CD4-positive, alpha-beta T cell treated with Interleukin-1 beta for 1 hour (primary cell): Measurements from ENCODE around the gene EP400.

Source experiments
- DNase-seq, 2 donors: peaks; one replicate each; pipeline ENCODE4 v3.0.0-alpha.2; 2020 to 2022

The EP400 gene

GRCh38 chr12:131913666-131914065, 36.1 kb upstream of the EP400 start:
- DNase-seq: no peak

DNA sequence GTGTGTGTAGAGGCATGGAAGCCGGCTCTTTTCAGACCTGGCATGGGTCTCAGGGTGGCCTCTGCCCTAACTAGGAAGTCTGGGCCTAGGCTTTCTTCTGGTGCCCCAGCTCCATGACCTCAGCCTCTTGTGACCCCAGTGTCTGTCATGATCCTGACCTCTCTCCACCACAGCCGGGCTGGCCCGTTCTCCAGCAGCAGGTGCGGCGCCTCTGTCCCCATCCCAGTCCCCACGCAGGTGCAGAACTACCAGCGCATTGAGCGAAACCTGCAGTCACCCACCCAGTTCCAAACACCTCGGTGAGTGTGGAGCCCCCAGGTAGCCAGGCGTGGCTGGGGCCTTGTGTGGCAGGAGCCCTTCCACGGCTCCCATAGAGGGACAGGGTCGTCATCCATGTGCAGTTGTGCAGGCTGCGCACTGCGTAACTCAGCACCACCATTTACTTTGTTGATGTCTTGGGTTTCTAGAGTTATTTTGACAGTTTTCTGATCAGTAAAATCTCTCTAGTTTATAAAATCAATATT, 35.5 kb upstream of the EP400 start:
- no peak for DNase-seq

GRCh38 chr12:131915000-131915689, 34.6 kb upstream of the EP400 start:
- no peak for DNase-seq

DNA sequence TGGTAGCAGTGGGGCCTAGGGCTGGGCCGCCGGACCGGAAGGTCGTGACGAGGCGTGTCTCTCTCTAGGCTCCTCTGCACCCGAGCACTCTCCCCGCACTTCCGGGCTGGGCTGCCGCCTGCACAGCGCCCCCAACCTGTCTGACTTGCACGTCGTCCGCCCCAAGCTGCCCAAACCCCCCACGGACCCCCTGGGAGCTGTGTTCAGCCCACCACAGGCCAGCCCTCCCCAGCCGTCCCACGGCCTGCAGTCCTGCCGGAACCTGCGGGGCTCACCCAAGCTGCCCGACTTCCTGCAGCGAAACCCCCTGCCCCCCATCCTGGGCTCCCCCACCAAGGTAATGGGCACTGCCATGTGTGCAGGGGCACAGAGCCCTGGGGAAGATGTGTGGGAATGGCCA, 33.9 kb upstream of the EP400 start:
- no peak for DNase-seq

- no peak for DNase-seq
Observed at GRCh38 chr12:131916306-131917138, 33.2 kb upstream of the EP400 start.

DNA sequence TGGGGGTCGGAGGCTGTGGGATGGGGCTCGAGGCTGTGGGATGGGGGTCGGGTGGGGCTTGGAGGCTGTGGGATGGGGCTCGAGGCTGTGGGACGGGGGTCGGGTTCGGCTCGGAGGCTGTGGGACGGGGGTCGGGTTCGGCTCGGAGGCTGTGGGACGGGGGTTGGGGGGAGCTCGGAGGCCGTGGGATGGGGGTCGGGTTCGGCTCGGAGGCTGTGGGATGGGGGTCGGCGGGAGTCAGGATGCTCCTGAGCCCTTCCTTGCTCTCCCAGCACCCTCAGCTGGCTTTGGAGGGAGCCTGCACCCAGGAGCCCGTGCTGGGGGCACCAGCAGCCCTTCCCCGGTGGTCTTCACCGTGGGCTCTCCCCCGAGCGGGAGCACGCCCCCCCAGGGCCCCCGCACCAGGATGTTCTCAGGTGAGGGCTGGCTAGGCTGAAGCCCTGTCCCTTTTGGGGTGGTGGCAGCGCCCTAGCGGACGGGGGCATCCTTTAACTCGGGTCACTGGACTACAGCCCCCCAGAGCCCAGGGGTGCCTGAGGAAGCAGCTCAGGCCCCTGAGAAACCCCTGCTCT, 32.5 kb upstream of the EP400 start:
- DNase-seq: no peak

DNA sequence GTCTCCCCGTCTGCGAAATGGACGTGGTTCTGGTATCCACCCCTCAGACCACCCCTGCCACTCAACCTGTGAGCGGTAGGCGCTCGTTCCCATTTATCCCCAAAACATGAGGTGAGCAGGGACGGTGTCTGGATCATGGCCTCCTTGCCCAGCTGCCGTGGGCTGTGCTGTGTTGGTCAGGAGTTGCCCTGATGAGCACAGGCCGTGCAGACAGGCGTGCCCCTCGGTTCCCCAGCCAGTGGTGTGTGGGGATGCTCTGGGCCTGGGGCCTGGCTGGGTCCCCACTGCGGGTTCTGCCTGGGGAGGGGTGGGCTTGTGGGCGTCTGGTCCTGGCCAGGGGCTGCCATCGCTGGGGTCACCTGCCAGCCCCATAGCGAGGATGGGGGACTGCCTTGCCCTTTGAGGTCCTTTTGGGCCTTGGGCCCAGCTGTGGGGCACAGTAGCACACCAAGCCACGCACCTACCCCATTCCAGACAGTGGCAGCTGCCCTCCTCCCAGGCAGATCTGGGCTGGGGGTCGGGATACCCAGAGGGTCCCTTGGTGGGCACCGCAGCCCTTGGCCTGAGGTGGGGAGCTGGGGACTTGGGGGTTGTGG, 31.9 kb upstream of the EP400 start:
- no peak for DNase-seq

- DNase-seq: no peak
Observed at GRCh38 chr12:131918311-131919050, 31.3 kb upstream of the EP400 start.

GRCh38 chr12:131919051-131919347, 30.7 kb upstream of the EP400 start:
- no peak for DNase-seq

DNA sequence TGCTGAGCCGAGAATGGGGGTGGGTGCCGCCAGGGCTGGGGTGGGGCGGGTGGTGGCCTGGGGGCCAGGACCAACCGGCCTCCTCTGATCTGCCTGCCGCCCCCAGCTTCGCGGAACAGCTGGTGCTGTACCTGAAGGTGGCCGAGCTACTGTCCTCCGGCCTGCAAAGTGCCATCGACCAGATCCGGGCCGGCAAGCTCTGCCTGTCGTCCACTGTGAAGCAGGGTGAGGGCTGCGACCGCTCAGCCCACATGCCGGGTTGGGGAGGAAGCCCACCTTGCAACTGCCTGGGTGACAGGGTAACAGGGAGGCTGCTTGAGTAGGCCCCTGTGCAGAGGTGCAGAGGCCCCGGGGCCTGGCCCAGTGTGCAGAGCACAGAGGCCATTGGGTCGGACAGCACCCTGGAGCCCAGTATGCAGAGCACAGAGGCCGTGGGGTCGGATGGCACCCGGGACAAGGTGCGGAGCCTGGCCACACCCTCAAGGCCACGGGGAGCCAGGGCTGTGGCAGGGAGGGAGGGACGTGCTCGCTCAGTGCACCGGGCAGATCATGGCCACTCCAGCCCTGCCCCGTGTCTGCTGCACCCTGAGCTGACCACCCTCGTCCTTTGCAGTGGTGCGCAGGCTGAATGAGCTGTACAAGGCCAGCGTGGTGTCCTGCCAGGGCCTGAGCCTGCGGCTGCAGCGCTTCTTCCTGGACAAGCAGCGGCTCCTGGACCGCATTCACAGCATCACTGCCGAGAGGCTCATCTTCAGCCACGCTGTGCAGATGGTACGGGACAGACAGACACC, 30.2 kb upstream of the EP400 start:
- no peak for DNase-seq

DNA sequence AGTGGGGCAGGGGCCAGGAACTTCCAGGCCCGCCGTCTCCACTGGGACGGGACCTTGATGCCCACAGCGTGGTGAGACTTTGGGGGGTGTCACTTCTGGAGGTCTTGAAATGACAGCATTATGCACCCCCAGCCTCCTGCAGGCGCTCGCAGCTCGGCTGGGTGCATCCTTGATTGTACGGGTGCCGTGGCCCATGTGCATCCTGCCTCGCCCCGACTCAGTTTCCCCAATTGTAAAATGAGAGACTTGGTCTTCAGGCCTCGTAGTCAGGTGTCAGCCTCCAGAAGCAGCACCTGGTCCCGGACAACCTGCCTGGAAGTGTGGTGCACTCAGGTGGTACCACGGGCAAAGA, 29.6 kb upstream of the EP400 start:
- no peak for DNase-seq

- DNase-seq: no peak
Observed at GRCh38 chr12:131920902-131921840, 28.6 kb upstream of the EP400 start.

DNA sequence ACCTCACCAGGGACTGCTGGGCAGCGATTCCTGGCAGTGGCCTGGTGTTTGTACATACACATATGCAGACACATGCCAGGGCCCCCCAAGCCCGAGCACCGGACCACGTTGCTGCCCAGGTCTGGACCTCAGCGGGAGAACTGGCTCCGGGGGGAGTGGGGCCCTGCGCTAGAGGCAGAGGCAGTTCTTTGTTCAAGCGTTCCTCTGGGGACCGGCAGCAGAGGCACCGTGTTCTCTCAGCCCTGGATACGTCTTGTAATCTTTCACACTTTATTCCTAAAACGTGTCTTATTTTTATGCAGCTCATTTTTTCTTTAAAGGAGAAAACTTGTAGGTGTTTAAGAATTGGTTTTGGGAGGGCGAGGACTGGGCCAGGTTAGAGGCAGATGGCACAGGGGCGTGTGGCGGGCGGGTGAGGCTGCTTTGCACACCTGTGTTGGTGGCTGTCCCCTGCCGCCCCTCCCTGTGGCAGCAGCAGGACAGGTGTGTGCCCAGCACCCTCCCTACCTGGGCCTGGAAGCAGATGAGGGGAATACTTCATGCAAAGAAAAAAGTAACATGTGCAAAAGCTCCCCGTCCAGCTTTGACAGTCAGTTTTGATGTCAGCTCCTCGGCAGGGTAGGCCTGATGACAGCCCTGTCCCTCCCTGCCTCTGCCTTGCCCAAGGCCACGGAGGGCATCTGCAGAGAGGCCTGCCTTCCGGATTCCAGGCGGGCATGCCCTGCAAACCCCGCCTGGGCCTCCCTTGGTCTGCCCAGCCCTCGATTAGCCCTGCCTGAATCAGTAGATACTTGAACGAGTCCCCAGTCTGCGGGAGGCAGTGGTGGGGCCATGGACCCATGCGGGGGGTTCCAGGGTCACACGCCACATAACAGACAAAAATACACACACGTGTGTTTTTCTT, 27.6 kb upstream of the EP400 start:
- DNase-seq: no peak

DNA sequence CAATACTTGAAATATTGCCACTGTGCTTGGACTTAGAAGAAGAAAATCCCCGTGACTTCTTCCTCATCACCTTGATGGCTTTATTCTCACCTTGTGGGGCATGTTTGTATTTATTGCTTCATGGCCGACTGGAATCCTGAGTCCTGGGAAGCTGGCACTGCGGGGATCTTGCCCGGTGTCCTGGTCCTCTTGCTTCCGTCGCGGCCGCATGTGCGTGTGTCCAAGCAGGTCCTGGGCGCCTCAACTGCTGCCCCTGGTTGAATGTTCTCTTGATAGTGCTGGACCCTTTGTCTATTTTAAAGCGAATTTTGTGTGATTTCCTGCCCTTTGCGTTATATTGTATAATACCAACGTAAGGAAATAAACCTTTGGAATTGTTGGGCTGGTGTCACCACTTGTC, 27.0 kb upstream of the EP400 start:
- DNase-seq: no peak

GRCh38 chr12:131923260-131923659, 26.5 kb upstream of the EP400 start:
- peak in 1 of 2 donors; percentile 69 for DNase-seq

DNA sequence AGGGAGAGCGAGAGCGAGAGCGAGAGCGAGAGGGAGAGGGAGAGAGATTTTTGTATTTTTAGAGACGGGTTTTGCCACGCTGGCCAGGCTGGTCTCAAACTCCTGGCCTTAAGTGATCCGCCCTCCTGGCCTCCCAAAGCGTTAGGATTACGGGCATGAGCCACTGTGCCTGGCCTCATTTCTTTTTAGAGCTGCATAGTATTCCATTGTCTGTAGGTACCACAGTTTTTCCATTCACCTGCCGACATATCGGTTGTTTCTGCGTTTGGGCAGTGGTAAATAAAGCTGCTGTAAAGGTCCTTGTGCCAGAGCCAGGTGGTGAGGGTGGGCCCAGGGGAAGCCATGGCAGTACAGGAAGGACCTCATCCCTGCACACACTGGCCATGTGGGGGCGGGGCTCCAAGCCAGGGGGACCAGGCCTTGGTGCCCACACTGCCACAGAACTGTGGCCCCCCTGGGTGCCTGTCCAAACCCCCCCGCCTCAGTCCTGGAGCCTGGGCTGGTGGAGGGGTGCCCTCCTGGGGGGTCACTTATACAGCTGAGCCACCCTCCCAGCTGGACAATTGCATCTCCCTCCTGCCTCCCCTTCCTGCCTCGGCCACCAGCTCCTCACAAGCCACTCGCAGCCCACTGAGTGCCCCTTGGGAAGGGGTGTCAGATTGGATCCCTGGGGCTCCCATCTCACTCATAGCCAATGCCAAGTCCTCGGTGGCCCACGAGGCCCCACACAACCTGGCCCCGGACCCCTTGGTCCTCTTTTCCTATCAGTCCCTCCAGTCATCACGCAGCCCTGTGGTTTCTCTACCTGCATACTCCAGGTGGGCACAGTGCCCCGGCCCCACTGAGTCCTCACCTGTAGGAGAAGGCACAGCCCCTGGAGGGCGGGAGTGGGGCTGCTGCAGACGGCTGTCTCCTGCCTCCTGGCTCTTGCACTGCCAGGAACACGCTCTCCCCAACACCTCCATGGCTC, 22.3 kb upstream of the EP400 start:
- no peak for DNase-seq

GRCh38 chr12:131928080-131928710, 21.5 kb upstream of the EP400 start:
- no peak for DNase-seq
